GM23248 (cell line): ENCODE data around the gene TTF1. TPM values are rescaled to one million over a fixed set of nuclear protein-coding genes. Genes with fewer than 3 reads are reported as not detected.
A peak's percentile ranks its signal among the peaks of the same experiment; 100 is the strongest.

ENCODE experiments used
- DNase-seq: peaks from one replicate; pipeline ENCODE4 v3.0.0-alpha.2; 2015
- H2AFZ ChIP-seq: fragments of 200-600 bp; sonication (generic); 2 replicates; pipeline ENCODE4 v1.6.1; 2016; ENCODE audit warnings: antibody characterized with exemption
- H3F3A ChIP-seq: fragments of 200-600 bp; sonication (generic); 2 replicates; pipeline ENCODE4 v1.6.1; 2016; ENCODE audit warnings: mild to moderate bottlenecking, antibody characterized with exemption, mixed run types; ENCODE audit not compliant: insufficient read depth
- H3K27ac ChIP-seq: fragments of 200-600 bp; sonication (generic); 2 replicates; pipeline ENCODE4 v1.5.1; 2016; ENCODE audit warnings: mild to moderate bottlenecking
- H3K27me3 ChIP-seq: fragments of 200-600 bp; sonication (generic); replicated peaks from 2 replicates; pipeline ENCODE4 v1.6.1; 2016; ENCODE audit warnings: mild to moderate bottlenecking; ENCODE audit not compliant: insufficient read depth
- H3K36me3 ChIP-seq: fragments of 200-600 bp; sonication (generic); 2 replicates; pipeline ENCODE4 v1.6.1; 2016; ENCODE audit warnings: low read depth, mild to moderate bottlenecking
- H3K4me1 ChIP-seq: fragments of 200-600 bp; sonication (generic); 2 replicates; pipeline ENCODE4 v1.6.1; 2016; ENCODE audit warnings: mild to moderate bottlenecking; ENCODE audit not compliant: insufficient read depth
- H3K4me2 ChIP-seq: fragments of 200-600 bp; sonication (generic); one replicate; pipeline ENCODE4 v1.6.1; 2016; ENCODE audit warnings: mild to moderate bottlenecking; ENCODE audit not compliant: unreplicated experiment
- H3K4me3 ChIP-seq: fragments of 200-600 bp; sonication (generic); 2 replicates; pipeline ENCODE4 v1.5.1; 2016; ENCODE audit warnings: mild to moderate bottlenecking
- H3K79me2 ChIP-seq: fragments of 200-600 bp; sonication (generic); 2 replicates; pipeline ENCODE4 v1.6.1; 2016; ENCODE audit warnings: mild to moderate bottlenecking; ENCODE audit not compliant: insufficient read depth
- H3K9ac ChIP-seq: fragments of 200-600 bp; sonication (generic); 2 replicates; pipeline ENCODE4 v1.6.1; 2016; ENCODE audit warnings: mild to moderate bottlenecking
- H3K9me2 ChIP-seq: fragments of 200-600 bp; sonication (generic); 2 replicates; pipeline ENCODE4 v1.6.1; 2016; ENCODE audit warnings: mixed run types, mild to moderate bottlenecking, moderate library complexity; ENCODE audit not compliant: insufficient read depth
- H3K9me3 ChIP-seq: fragments of 200-600 bp; sonication (generic); one replicate; pipeline ENCODE4 v1.6.1; 2017; ENCODE audit warnings: low read depth
- H4K20me1 ChIP-seq: fragments of 200-600 bp; sonication (generic); 2 replicates; pipeline ENCODE4 v1.6.0; 2016; ENCODE audit not compliant: insufficient read depth
- EZH2 ChIP-seq: fragments of 200-600 bp; sonication (generic); IDR thresholded peaks from 2 replicates; pipeline ENCODE4 v1.6.1; 2018; ENCODE audit warnings: antibody characterized with exemption, mild to moderate bottlenecking; ENCODE audit not compliant: insufficient read depth, poor library complexity, severe bottlenecking
- EZH2phosphoT487 ChIP-seq: fragments of 200-600 bp; sonication (generic); IDR thresholded peaks from 2 replicates; pipeline ENCODE4 v1.6.1; 2018; ENCODE audit warnings: antibody characterized with exemption, moderate library complexity, mild to moderate bottlenecking, low read depth; ENCODE audit not compliant: insufficient read depth
- WGBS, 2 experiments: methylation state at CpG; one replicate each; pipeline ENCODE4 v1.1.6; 2015 to 2017; ENCODE audit warnings: low lambda C conversion rate in 2 of 2, low coverage in 1 of 2; ENCODE audit errors: missing lambda C conversion rate in 2 of 2; 5-methylcytosine and 5-hydroxymethylcytosine counted together
- in situ Hi-C: fragments of 300-500 bp; cut with MboI; formaldehyde crosslinking; loops from 2 replicates; pipeline ENCODE4 v1.15.0; 2020
- polyA plus RNA-seq: library from polyadenylated mRNA; unstranded; fragments of >200 nt; fragmentation: Nextera tagmentation; extraction: Ambion mirVana; gene quantifications from 2 replicates; pipeline ENCODE4 v1.2.1, GENCODE V29; 2016
- total RNA-seq: library from RNA; depleted of rRNA; stranded (reverse); fragments of >200 nt; shearing (Covaris generic); gene quantifications from 2 replicates; pipeline ENCODE4 v1.2.3, GENCODE V29; 2014

The TTF1 gene
- total and polyA plus RNA-seq, 2 experiments from 2014 or later = 5.3 to 6.7 TPM

DNA sequence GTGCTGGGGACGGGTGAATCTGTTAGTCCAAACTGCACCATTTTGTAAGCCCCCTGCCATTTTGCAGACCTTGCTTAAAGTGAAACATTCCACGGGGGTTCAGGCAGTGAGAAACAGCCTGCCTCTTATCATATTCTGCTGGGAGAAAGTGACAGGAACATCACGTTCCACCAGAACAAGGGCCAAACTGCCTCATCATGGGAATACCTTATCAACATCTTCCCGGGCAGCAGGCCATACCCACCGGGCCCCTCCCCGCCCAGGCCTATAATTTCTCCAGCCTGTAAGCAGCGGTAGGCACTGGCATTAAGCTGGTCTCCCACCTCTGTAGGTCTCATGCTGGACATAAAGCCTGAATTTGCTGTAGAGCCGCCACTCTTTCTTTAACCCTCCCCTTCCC, 1.9 kb upstream of the TTF1 start:
- H3K9ac ChIP-seq = no peak overlapping the region
- no peaks in the 10 kb centered on the region for H3K36me3 ChIP-seq
- H3F3A ChIP-seq = no peaks in the 10 kb centered on the region
- H3K9me3 ChIP-seq = no peaks in the 10 kb centered on the region
- peaks cover 31% of the 10 kb centered on the region for H3K27me3 ChIP-seq
- H3K4me3 ChIP-seq = no peak overlapping the region
- H2AFZ ChIP-seq = no peak overlapping the region
- DNase-seq = no peak
- WGBS, 2 experiments = 67 to 70% methylated on average over 8 of the region's 8 CpGs
- in situ Hi-C loops = no loop called here
- no peaks in the 10 kb centered on the region for H4K20me1 ChIP-seq
- H3K79me2 ChIP-seq = peaks cover 31% of the 10 kb centered on the region
- H3K4me1 ChIP-seq = peaks cover 8% of the 10 kb centered on the region; the same call in 1 of the 2 replicates
- H3K4me2 ChIP-seq = no peak overlapping the region
- no peak for TF ChIP-seq EZH2
- no peak for TF ChIP-seq EZH2phosphoT487
- H3K27ac ChIP-seq = no peak overlapping the region
- no peaks in the 10 kb centered on the region for H3K9me2 ChIP-seq

DNA sequence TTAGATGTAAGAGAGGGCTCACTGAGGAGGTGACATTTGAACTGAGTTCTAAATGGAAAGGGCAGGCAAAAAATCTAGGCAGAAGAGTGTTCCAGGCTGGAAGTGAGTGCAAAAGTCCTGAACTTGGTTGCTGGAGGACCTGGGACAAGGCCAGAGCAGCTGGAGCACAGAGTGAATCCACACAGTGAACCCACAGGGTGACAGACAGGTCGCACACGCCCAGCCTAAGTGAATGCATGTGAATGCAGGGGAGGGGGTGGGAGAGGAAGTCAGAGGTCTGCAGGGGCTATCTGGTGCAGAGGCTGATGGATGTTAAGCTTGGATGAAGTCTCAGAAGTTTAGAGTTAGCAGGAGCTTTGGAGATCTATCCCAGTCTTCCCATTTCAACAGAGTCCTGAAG, 556 bp upstream of the TTF1 start:
- in situ Hi-C loops = no loop called here
- no peaks in the 10 kb centered on the region for H3F3A ChIP-seq
- peaks cover 8% of the 10 kb centered on the region; the same call in 1 of the 2 replicates for H3K4me1 ChIP-seq
- peak overlapping the region; percentile 86 for H3K4me3 ChIP-seq
- peaks cover 44% of the 10 kb centered on the region for H3K79me2 ChIP-seq
- peak overlapping the region; percentile 99 for H2AFZ ChIP-seq
- H3K4me2 ChIP-seq = peak overlapping the region; percentile 94
- H4K20me1 ChIP-seq = no peaks in the 10 kb centered on the region
- no peaks in the 10 kb centered on the region for H3K9me3 ChIP-seq
- WGBS, 2 experiments = 33 to 55% methylated on average over 1 to 2 of the region's 2 CpGs
- 0 out of 2 replicates have a peak overlapping the region, but pooled peaks have one; percentile 83 for H3K9ac ChIP-seq
- H3K27me3 ChIP-seq = peaks cover 18% of the 10 kb centered on the region
- TF ChIP-seq EZH2phosphoT487 (no peak), EZH2 (no peak)
- no peak for DNase-seq
- H3K27ac ChIP-seq = no peak overlapping the region
- H3K9me2 ChIP-seq = no peaks in the 10 kb centered on the region
- 0 out of 2 replicates have a peak, but pooled peaks cover 4% of the 10 kb centered on the region for H3K36me3 ChIP-seq

DNA sequence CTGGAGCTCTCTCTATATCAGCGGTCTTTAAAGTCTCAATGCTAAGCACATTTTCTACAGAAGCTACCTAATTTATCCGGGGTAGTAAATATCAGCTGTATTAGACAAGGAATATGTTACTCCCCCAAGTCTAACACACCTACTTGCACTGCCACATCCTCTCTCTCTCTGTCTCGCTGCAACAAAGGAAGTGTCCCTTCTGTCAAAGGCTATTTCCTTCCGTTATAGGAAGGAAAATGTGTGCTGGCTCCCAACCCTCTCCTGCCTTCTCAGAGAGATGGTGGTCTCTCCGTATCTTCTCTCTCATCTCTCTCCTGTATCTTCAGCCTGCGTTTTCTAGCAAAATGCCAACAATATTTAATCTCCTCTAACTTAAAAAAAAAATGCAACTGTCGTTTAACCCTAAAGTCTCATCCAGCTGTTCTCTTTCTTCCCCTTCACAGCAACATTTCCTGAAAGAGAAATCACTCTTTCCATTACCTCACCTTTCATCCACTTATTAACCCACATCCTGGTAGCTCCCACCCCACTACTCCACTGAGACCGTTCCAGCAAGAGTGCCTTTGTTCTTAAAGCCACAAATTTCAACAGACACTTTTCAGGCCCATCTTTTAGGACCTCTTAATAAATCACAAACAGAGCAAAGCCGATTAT, 2.3 kb downstream of the TTF1 start:
- H3K36me3 ChIP-seq = peaks cover 13% of the 10 kb centered on the region
- no peak overlapping the region for H3K9ac ChIP-seq
- H3K27ac ChIP-seq = no peak overlapping the region
- no peak for DNase-seq
- H3K4me2 ChIP-seq = no peak overlapping the region
- H3K79me2 ChIP-seq = peaks cover 53% of the 10 kb centered on the region
- no peak overlapping the region for H3K4me3 ChIP-seq
- H3K4me1 ChIP-seq = peaks cover 8% of the 10 kb centered on the region; the same call in 1 of the 2 replicates
- no peak overlapping the region for H2AFZ ChIP-seq
- in situ Hi-C loops = no loop called here
- H3F3A ChIP-seq = no peaks in the 10 kb centered on the region
- H4K20me1 ChIP-seq = no peaks in the 10 kb centered on the region
- TF ChIP-seq EZH2 (no peak), EZH2phosphoT487 (no peak)
- no peaks in the 10 kb centered on the region; the same call in 1 of the 2 replicates for H3K27me3 ChIP-seq
- WGBS, 2 experiments = 79 to 87% methylated on average over 9 of the region's 9 CpGs
- no peaks in the 10 kb centered on the region for H3K9me3 ChIP-seq
- H3K9me2 ChIP-seq = no peaks in the 10 kb centered on the region

DNA sequence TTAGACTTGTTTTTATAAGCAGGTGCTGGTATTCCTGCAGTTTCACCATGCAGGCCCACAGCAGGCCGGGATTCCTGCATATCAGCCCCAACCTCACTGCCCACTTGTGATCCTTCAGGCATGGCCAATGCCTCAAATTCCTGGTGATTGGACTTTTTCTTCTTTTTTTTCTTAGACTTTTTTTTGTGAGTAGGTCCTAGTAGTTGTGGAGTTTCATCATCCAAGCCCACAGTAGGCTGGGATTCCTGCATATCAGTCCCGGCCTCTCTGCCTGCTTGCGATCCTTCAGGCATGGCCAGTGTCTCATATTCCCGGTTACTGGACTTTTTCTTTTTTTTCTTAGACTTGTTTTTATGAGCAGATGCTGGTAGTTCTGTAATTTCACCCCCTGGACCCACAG, 4.8 kb downstream of the TTF1 start:
- H2AFZ ChIP-seq = no peak overlapping the region
- WGBS, 2 experiments = 82 to 84% methylated on average over 4 of the region's 4 CpGs
- H3K9me2 ChIP-seq = no peaks in the 10 kb centered on the region
- H3K79me2 ChIP-seq = peaks cover 53% of the 10 kb centered on the region
- H3F3A ChIP-seq = no peaks in the 10 kb centered on the region
- H3K27ac ChIP-seq = no peak overlapping the region
- no peaks in the 10 kb centered on the region for H3K9me3 ChIP-seq
- in situ Hi-C loops = no loop called here
- H3K27me3 ChIP-seq = no peaks in the 10 kb centered on the region
- H3K4me2 ChIP-seq = no peak overlapping the region
- H3K4me3 ChIP-seq = no peak overlapping the region
- TF ChIP-seq EZH2 (no peak), EZH2phosphoT487 (no peak)
- H3K9ac ChIP-seq = no peak overlapping the region
- H3K36me3 ChIP-seq = peaks cover 13% of the 10 kb centered on the region
- no peaks in the 10 kb centered on the region for H4K20me1 ChIP-seq
- H3K4me1 ChIP-seq = peaks cover 8% of the 10 kb centered on the region; the same call in 1 of the 2 replicates
- no peak for DNase-seq

DNA sequence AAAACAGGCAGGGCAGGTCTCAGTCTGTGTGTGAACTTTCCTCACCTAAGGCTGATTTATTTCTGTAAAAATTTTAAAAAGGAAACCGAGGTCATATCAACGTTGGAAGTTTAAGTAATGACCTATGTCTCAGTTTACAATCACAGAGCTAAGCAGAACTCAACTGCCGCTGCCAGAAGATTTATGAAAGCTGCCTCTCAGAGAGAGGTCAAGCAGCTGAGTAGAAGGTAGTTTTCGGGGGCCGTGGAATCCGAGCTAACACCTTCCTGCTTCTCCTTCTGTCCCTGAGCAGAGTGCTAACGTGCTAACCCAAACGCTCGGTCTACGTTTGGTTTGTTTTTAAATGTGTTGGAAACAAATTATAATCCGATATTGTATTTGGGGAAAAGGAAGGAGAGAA, 11.1 kb downstream of the TTF1 start:
- no peak for DNase-seq
- 82 to 84% methylated on average over 11 of the region's 11 CpGs for WGBS, 2 experiments
- Histone ChIP-seq H3K27ac (no peak overlapping the region), H4K20me1 (no peaks in the 10 kb centered on the region), H3K27me3 (no peaks in the 10 kb centered on the region), H3K36me3 (peaks cover 39% of the 10 kb centered on the region), H3K4me1 (no peaks in the 10 kb centered on the region), H3K79me2 (no peaks in the 10 kb centered on the region), H3K4me2 (no peak overlapping the region), H3K9me3 (no peaks in the 10 kb centered on the region), H3K4me3 (no peak overlapping the region), H3K9me2 (no peaks in the 10 kb centered on the region), H3F3A (no peaks in the 10 kb centered on the region), H2AFZ (no peak overlapping the region), H3K9ac (no peak overlapping the region)
- TF ChIP-seq EZH2phosphoT487 (no peak), EZH2 (no peak)
- in situ Hi-C loops = no loop called here
